ENCODE data around the gene HOXD13. TPM values are rescaled to one million over a fixed set of nuclear protein-coding genes. Genes with fewer than 3 reads are reported as not detected.

HOXD13 gene
- not detected for total RNA-seq

GRCh38 chr2:176092270-176093144 lies at the start of gene HOXD13:
Gene HOXD13, plus strand, starts transcription at chr2:176092721. Its CDS starts 170 bp downstream, at chr2:176092891.

GRCh38 chr2:176083796-176084261 lies 8.7 kb upstream of the HOXD13 start, which contains the start of gene EVX2:
Gene EVX2, minus strand, starts transcription at chr2:176083962. Its CDS starts 186 bp downstream, at chr2:176083776.

DNA sequence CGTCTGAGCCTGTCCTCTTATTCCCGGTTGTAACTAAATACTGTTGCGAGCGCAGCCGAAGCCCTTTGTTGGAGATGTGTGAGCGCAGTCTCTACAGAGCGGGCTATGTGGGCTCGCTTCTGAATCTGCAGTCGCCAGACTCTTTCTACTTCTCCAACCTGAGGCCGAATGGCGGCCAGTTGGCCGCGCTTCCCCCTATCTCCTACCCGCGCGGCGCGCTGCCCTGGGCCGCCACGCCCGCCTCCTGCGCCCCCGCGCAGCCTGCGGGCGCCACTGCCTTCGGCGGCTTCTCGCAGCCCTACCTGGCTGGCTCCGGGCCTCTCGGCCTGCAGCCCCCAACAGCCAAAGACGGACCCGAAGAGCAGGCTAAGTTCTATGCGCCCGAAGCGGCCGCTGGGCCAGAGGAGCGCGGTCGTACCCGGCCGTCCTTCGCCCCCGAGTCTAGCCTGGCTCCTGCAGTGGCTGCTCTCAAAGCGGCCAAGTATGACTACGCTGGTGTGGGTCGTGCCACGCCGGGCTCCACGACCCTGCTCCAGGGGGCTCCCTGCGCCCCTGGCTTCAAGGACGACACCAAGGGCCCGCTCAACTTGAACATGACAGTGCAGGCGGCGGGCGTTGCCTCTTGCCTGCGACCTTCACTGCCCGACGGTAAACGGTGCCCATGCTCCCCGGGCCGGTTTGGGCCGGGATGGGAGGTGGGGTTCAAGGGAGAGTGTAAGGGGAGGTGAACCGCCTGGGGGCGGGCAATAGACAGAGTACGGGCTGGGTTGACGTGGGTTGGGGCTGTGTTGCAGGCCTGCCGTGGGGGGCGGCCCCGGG lies 7.4 kb downstream of the HOXD13 start, which contains the start of gene HOXD12:
Gene HOXD12, plus strand, starts transcription at position 68 of the 819 bp plus-strand sequence. Its CDS starts 7 bp downstream, at position 75.

GRCh38 chr2:176106581-176107539 lies 14.3 kb downstream of the HOXD13 start, which contains the start of gene HOXD11:
Gene HOXD11, plus strand, starts transcription at chr2:176107280. Its CDS starts 76 bp downstream, at chr2:176107356.

GRCh38 chr2:176115883-176116813 lies 23.6 kb downstream of the HOXD13 start, which contains the start of gene HOXD10:
Gene HOXD10, plus strand, starts transcription at chr2:176116778. Its CDS starts 56 bp downstream, at chr2:176116834.

DNA sequence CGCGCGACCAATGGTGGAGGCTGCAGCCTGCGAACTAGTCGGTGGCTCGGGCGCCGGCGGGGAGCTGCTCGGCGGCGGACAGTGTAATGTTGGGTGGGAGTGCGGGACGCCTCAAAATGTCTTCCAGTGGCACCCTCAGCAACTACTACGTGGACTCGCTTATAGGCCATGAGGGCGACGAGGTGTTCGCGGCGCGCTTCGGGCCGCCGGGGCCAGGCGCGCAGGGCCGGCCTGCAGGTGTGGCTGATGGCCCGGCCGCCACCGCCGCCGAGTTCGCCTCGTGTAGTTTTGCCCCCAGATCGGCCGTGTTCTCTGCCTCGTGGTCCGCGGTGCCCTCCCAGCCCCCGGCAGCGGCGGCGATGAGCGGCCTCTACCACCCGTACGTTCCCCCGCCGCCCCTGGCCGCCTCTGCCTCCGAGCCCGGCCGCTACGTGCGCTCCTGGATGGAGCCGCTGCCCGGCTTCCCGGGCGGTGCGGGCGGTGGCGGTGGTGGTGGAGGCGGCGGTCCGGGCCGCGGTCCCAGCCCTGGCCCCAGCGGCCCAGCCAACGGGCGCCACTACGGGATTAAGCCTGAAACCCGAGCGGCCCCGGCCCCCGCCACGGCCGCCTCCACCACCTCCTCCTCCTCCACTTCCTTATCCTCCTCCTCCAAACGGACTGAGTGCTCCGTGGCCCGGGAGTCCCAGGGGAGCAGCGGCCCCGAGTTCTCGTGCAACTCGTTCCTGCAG lies 30.3 kb downstream of the HOXD13 start, which contains the start of gene HOXD9:
Gene HOXD9, plus strand, starts transcription at position 37 of the 728 bp plus-strand sequence. Its CDS starts 50 bp downstream, at position 87.

GRCh38 chr2:176128982-176129796 lies 36.7 kb downstream of the HOXD13 start, which contains the start of gene HOXD8:
Gene HOXD8, plus strand, starts transcription at chr2:176129705. Its CDS starts 662 bp downstream, at chr2:176130367.

Other genes starting within 250 kb of the HOXD13 start
- gene LNPK, start 90.5 kb upstream of the HOXD13 start, total RNA-seq = 10 to 100 TPM; 28.6 to 31.3 TPM
- gene EVX2, start 8.8 kb upstream of the HOXD13 start, total RNA-seq = not detected
- not detected for gene HOXD12, start 7.1 kb downstream of the HOXD13 start, total RNA-seq
- gene HOXD11, start 14.6 kb downstream of the HOXD13 start, total RNA-seq = not detected
- gene HOXD10, start 24.1 kb downstream of the HOXD13 start, total RNA-seq = not detected
- gene HOXD9, start 30.0 kb downstream of the HOXD13 start, total RNA-seq = not detected
- 1 to 10 TPM in 1 of 2 donors, not detected in 1; 2.7 TPM for gene HOXD8, start 37.0 kb downstream of the HOXD13 start, total RNA-seq
- gene HOXD4, start 58.8 kb downstream of the HOXD13 start, total RNA-seq = 1 to 10 TPM in 1 of 2 donors, not detected in 1; 1.7 TPM
- gene HOXD3, start 64.6 kb downstream of the HOXD13 start, total RNA-seq = 1 to 10 TPM in 1 of 2 donors, not detected in 1; 2.7 TPM
- not detected for gene HOXD1, start 95.9 kb downstream of the HOXD13 start, total RNA-seq
- gene MTX2, start 176.7 kb downstream of the HOXD13 start, total RNA-seq = 10 to 100 TPM; 12.4 to 17.3 TPM

All from melanocyte of skin (primary cell).